ENCODE results near the gene SCYL1. TPM values are rescaled to one million over a fixed set of nuclear protein-coding genes. Genes with fewer than 3 reads are reported as not detected.
"Not testable (repeated sequence)": the region's sequence is repeated elsewhere in the genome, so short reads cannot be mapped to it uniquely, and the experiment has no call there.

The SCYL1 gene
- total and polyA plus RNA-seq, 3 donors from 2014 or later, result 127 to 160 (median 131) TPM

GRCh38 chr11:65562788-65563187 lies 37.9 kb downstream of the SCYL1 start:
- Histone ChIP-seq H3K27ac (no peak overlapping the region), H3K27me3 (no peaks in the 10 kb centered on the region), H3K4me1 (peaks cover 25% of the 10 kb centered on the region), H3K36me3 (ENCODE audit: low read depth, missing control alignments) (no peaks in the 10 kb centered on the region), H3K4me3 (no peak overlapping the region), H3K9me3 (no peaks in the 10 kb centered on the region)
- 82 to 97% methylated on average over 9 of the region's 9 CpGs for WGBS, 2 donors
- TF ChIP-seq, protein P1, sequence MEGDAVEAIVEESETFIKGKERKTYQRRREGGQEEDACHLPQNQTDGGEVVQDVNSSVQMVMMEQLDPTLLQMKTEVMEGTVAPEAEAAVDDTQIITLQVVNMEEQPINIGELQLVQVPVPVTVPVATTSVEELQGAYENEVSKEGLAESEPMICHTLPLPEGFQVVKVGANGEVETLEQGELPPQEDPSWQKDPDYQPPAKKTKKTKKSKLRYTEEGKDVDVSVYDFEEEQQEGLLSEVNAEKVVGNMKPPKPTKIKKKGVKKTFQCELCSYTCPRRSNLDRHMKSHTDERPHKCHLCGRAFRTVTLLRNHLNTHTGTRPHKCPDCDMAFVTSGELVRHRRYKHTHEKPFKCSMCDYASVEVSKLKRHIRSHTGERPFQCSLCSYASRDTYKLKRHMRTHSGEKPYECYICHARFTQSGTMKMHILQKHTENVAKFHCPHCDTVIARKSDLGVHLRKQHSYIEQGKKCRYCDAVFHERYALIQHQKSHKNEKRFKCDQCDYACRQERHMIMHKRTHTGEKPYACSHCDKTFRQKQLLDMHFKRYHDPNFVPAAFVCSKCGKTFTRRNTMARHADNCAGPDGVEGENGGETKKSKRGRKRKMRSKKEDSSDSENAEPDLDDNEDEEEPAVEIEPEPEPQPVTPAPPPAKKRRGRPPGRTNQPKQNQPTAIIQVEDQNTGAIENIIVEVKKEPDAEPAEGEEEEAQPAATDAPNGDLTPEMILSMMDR (IDR thresholded peaks at IDR 0.05), result no peak
- TF ChIP-seq POLR2A (IDR thresholded peaks at IDR 0.05), result no peak
- no peak for DNase-seq
- intact Hi-C loops (cut with DNase I; ENCODE audit: low total_unique reads), result no loop called here

DNA sequence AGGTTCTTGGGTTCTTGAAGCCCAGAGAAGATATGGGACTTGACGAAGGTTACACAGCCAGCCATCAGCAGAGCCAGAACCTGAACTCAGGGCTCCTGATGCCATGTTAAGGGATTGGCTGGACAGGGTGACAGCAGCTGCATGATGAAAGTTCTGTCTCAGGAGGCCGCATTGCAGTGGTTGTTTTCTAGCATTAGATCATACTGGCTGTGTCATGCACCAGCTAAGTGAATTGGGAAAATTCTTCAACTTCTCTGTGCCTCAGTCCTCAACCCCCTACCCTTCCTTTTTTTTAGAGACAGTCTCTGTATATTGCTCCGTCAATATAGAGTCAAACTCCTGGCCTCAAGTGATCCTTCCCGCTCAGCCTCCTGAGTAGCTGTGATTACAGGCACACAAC lies 38.7 kb downstream of the SCYL1 start:
- TF ChIP-seq, protein P1 (IDR thresholded peaks at IDR 0.05), result no peak
- TF ChIP-seq POLR2A (IDR thresholded peaks at IDR 0.05), result no peak
- 94 to 95% methylated on average over 4 of the region's 4 CpGs for WGBS, 2 donors
- H3K9me3 ChIP-seq, result no peaks in the 10 kb centered on the region
- no peak overlapping the region for H3K4me3 ChIP-seq
- intact Hi-C loops (cut with DNase I; ENCODE audit: low total_unique reads), result no loop called here
- H3K27ac ChIP-seq, result no peak overlapping the region
- H3K27me3 ChIP-seq, result no peaks in the 10 kb centered on the region
- DNase-seq, result no peak
- no peaks in the 10 kb centered on the region for H3K36me3 ChIP-seq (ENCODE audit: low read depth, missing control alignments)
- H3K4me1 ChIP-seq, result peaks cover 23% of the 10 kb centered on the region

DNA sequence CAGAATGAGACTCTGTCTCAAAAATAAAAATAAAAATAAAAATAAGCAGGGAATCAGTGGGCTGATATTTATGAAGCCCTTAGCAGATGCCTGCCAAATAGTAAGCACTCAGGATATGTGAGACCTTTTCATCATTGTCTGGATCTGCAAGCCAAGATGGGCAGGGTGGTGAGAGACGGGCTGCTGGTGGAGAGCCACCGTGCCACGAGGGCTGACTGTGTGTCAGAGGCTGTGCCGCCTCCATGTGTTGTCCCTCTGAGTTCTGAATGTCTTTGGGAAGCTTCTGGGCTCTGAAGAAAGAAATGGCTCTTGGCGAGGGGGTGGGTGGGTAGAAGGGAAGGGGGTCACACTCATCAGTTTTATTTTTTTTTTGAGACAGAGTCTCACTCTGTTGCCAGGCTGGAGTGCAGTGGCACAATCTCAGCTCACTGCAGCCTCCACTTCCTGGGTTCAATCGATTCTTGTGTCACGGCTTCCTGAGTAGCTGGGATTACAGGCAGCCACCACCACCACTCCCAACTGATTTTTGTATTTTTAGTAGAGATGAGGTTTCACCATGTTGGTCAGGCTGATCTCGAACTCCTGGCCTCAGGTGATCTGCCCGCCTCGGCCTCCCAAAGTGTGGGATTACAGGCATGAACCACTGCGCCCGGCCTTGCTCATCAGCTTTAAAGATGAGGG lies 40.1 kb downstream of the SCYL1 start:
- intact Hi-C loops (cut with DNase I; ENCODE audit: low total_unique reads); H3K9me3 ChIP-seq; H3K4me3 ChIP-seq; H3K36me3 ChIP-seq (ENCODE audit: low read depth, missing control alignments); DNase-seq; H3K27ac ChIP-seq; H3K27me3 ChIP-seq: not testable (repeated sequence)
- H3K4me1 ChIP-seq, result peaks cover 19% of the 10 kb centered on the region
- WGBS, 2 donors, result 90 to 93% methylated on average over 12 of the region's 12 CpGs

DNA sequence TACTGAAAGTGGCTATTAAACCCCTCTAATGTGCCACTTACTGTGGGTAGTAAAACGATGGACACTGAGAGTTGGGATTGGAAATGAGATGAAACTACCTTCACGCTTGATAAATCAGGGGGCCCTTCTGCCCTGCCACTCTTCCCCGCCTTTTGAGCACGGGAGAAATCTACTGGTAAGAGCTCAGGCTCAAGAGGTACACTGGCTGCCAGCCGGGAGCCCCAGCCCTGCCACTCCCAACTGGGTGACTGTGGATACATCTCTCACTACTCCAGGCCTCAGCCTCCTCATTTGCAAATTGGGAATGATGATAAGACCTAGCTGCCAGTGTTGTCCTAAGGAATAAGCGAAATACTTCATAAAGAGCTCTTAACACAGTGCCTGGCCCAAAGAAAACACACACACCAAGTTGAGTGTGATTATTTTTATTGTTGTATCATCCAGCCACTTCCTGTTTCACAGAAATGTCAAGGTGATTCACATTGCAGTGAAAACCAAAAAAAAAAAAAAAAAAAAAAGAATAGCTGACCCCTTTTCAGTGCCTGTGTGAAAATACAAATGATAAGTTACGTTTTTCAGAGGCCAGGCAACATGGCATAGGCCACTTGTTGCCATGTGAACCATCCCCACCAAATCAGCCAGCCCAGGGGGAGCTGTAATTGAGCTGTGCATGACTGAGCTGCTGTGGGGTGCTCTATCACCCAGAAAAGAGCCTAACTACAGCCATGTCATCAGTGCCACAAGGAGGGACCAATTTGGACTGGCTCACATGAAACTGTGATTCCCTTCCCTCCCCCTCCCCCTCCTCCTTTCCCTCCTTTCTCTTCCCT lies 41.0 kb downstream of the SCYL1 start:
- Histone ChIP-seq H3K27me3 (no peaks in the 10 kb centered on the region), H3K27ac (no peak overlapping the region), H3K36me3 (ENCODE audit: low read depth, missing control alignments) (no peaks in the 10 kb centered on the region), H3K4me1 (peaks cover 13% of the 10 kb centered on the region), H3K9me3 (no peaks in the 10 kb centered on the region), H3K4me3 (no peak overlapping the region)
- DNase-seq, result no peak
- TF ChIP-seq, protein P1 (IDR thresholded peaks at IDR 0.05), result no peak
- TF ChIP-seq POLR2A (IDR thresholded peaks at IDR 0.05), result no peak
- 76 to 82% methylated on average over 7 of the region's 7 CpGs for WGBS, 2 donors
- intact Hi-C loops (cut with DNase I; ENCODE audit: low total_unique reads), result no loop called here

DNA sequence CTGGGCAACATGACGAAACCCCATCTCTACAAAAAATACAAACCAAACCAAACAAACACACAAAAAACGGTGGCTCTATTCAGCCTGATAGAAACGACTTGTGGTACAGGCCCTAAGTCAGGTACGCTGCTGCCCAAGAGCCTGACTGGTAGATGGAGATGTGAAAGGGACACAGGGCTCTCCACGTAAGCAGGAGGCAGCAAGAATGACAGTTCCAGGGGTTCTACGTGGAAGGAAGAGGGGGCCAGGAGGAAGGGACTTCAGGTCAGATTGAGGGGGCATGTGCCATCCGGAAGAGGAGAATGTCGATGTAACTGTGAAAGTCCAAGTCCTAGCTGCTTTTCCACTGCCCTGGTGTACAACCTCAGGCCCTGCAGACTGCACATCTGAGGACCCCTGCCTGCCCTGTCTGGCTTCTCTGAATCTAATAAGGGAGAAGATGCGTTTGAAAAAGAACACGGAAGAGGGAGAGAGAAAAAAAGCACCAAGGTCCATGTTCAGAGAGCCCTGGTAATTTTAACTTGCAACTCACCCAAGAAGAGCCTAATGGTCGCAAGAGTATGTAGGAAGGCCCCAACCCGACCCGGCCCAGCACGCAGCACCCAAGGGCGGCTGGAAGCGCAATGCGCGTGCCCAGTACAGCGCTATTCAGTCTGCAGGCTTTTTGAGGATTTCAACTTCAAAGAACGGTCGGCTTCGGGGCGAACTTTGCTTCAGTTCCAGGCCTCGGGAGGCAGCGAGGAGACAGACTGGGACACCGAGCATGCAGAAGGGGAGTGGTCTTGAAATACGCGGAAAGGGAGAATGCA lies 44.5 kb downstream of the SCYL1 start:
- H3K27ac ChIP-seq, result peak overlapping the region; percentile 88 to 89
- no peaks in the 10 kb centered on the region for H3K27me3 ChIP-seq
- intact Hi-C loops (cut with DNase I; ENCODE audit: low total_unique reads), result no loop called here
- H3K4me1 ChIP-seq, result peaks cover 33% of the 10 kb centered on the region
- H3K9me3 ChIP-seq, result no peaks in the 10 kb centered on the region
- 4 to 7% methylated on average over 27 to 28 of the region's 28 CpGs for WGBS, 2 donors
- no peaks in the 10 kb centered on the region for H3K36me3 ChIP-seq (ENCODE audit: low read depth, missing control alignments)
- no peak for DNase-seq
- TF ChIP-seq POLR2A (IDR thresholded peaks at IDR 0.05), result no peak
- TF ChIP-seq, protein P1 (IDR thresholded peaks at IDR 0.05), result no peak
- peak overlapping the region; percentile 75 to 93 for H3K4me3 ChIP-seq
